ENCODE data around the gene TRPM3. TPM values are rescaled to one million over a fixed set of nuclear protein-coding genes. Genes with fewer than 3 reads are reported as not detected.
"Not testable (repeated sequence)": the region's sequence is repeated elsewhere in the genome, so short reads cannot be mapped to it uniquely, and the experiment has no call there.

The TRPM3 gene
- total RNA-seq, 4 donors from 2014 or later: 5.2 to 8.1 (median 7.3) TPM

DNA sequence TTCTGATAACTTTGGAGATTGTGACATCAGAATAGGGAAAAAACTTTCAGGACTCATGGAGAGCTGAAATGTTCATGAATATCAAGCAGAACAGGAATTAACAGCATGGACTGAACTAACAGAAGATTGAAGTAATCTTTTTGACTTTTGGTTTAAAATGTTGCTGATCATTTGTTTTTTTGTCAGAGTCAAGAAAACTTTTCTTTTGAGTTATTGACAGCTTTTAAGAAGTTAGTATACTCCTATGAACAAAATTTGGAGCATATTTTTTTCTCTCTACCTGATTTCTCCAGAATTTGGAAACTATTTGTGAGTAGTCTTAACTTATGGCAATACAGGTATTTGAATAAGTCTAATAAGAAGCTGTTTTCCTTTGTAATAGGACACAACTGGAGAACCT, 462.7 kb downstream of the TRPM3 start:
- peaks cover 0 to 4% (median 0%) of the 10 kb centered on the region in 3 donors for H3K36me3 ChIP-seq
- H3K9me3 ChIP-seq: peaks cover 0 to 8% (median 2%) of the 10 kb centered on the region in 4 donors
- no peak overlapping the region for H3K4me3 ChIP-seq
- H3K27ac ChIP-seq: no peak overlapping the region
- DNase-seq (ENCODE audit: low spot score in 2 of 2): no peak
- H3K27me3 ChIP-seq: no peaks in the 10 kb centered on the region
- no peak for TF ChIP-seq POLR2A (IDR thresholded peaks at IDR 0.05)
- TF ChIP-seq EP300 (IDR thresholded peaks at IDR 0.05): no peak
- TF ChIP-seq, protein P1, sequence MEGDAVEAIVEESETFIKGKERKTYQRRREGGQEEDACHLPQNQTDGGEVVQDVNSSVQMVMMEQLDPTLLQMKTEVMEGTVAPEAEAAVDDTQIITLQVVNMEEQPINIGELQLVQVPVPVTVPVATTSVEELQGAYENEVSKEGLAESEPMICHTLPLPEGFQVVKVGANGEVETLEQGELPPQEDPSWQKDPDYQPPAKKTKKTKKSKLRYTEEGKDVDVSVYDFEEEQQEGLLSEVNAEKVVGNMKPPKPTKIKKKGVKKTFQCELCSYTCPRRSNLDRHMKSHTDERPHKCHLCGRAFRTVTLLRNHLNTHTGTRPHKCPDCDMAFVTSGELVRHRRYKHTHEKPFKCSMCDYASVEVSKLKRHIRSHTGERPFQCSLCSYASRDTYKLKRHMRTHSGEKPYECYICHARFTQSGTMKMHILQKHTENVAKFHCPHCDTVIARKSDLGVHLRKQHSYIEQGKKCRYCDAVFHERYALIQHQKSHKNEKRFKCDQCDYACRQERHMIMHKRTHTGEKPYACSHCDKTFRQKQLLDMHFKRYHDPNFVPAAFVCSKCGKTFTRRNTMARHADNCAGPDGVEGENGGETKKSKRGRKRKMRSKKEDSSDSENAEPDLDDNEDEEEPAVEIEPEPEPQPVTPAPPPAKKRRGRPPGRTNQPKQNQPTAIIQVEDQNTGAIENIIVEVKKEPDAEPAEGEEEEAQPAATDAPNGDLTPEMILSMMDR (IDR thresholded peaks at IDR 0.05): no peak
- no peaks in the 10 kb centered on the region for H3K4me1 ChIP-seq

DNA sequence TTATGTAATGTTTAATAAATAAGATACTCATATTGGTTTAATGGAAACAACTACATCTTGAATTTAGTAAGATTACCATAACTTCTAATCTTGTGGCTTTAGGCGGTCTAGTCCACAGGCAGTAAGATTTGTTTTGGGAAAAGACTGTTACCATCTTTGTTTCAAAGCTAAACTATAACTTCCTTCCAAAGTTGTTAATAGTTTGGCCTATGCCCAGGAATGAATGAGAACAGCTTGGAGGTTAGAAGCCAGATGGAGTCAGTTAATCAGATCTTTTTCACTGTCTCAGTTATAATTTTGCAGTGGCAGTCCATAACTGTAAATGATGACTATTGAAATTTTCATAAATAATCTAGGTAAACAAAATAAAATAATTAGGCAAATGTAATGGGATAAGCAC, 465.1 kb downstream of the TRPM3 start:
- H3K36me3 ChIP-seq: peaks cover 0 to 4% (median 0%) of the 10 kb centered on the region in 3 donors
- WGBS, 2 donors: 52 to 69% methylated on average over 1 of the region's 1 CpG

DNA sequence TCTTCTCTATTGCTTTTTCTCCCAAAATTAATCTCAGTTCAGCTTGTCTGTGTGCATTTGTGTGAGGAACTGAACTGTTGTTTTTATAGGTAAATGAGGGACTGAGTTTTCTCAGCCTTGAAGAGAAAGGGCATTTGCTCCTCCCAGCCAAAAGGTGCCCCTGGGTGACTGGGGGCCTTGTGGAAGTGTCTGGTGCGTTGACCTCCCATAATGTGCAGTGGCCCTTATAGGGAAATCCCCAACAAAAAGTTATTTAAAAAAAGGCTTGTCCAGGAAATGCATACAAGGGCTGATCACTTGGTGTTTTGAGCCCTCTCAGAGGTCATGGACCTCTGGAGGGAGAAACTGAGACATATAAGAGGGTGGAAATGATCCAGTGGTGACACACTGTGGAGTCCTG, 467.3 kb downstream of the TRPM3 start:
- H3K36me3 ChIP-seq: peaks cover 0 to 9% (median 0%) of the 10 kb centered on the region in 3 donors
- no peaks in the 10 kb centered on the region for H3K4me1 ChIP-seq
- H3K9me3 ChIP-seq: peaks cover 0 to 24% (median 5%) of the 10 kb centered on the region in 4 donors
- no peak overlapping the region for H3K27ac ChIP-seq
- TF ChIP-seq EP300 (IDR thresholded peaks at IDR 0.05): no peak
- TF ChIP-seq POLR2A (IDR thresholded peaks at IDR 0.05): no peak
- TF ChIP-seq, protein P1 (IDR thresholded peaks at IDR 0.05): no peak
- H3K27me3 ChIP-seq: no peaks in the 10 kb centered on the region
- H3K4me3 ChIP-seq: no peak overlapping the region
- WGBS, 2 donors: 74 to 78% methylated on average over 1 of the region's 1 CpG
- DNase-seq (ENCODE audit: low spot score in 2 of 2): no peak

More for the DNA sequence above, 465.1 kb downstream of the TRPM3 start:
- Histone ChIP-seq H3K4me3 (no peak overlapping the region), H3K27ac (no peak overlapping the region), H3K27me3 (no peaks in the 10 kb centered on the region), H3K4me1 (no peaks in the 10 kb centered on the region), H3K9me3 (peaks cover 0 to 8% (median 2%) of the 10 kb centered on the region in 4 donors)
- no peak for DNase-seq (ENCODE audit: low spot score in 2 of 2)
- TF ChIP-seq, protein P1 (IDR thresholded peaks at IDR 0.05): no peak
- TF ChIP-seq EP300 (IDR thresholded peaks at IDR 0.05): no peak

DNA sequence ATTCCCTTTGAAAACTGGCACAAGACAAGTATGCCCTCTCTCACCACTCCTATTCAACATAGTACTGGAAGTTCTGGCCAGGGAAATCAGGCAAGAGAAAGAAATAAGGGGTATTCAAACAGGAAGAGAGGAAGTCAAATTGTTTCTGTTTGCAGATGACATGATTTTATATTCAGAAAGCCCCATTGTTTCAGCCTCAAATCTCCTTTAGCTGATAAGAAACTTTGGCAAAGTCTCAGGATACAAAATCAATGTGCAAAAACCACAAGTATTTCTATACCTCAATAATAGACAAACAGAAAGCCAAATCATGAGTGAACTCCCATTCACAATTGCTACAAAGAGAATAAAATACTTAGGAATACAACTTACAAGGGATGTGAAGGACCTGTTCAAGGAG, 476.8 kb downstream of the TRPM3 start:
- H3K27ac ChIP-seq; DNase-seq (ENCODE audit: low spot score in 2 of 2); H3K27me3 ChIP-seq; H3K36me3 ChIP-seq; H3K4me3 ChIP-seq: not testable (repeated sequence)
- peaks cover 0 to 10% (median 4%) of the 10 kb centered on the region in 4 donors for H3K4me1 ChIP-seq
- H3K9me3 ChIP-seq: peaks cover 0 to 17% (median 0%) of the 10 kb centered on the region in 4 donors

DNA sequence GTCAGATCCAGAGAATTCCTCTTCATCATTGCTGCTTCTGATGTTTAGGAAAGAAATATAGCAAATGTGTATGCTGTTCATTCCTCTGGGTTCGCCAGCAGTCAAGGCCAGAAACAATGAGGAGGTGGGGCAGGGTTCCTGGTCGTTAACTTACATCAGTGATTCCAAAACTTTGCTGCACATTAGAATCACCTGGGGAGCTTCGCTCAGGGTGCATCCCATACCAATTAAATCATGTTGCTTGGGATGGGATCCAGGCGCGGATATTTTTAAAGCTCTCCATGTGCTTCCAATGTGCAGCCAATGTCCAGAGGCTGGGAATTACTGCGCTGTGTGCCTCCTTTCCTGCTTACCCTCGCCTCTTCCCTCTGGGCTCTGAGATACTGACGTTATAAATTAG, 479.1 kb downstream of the TRPM3 start:
- DNase-seq (ENCODE audit: low spot score in 2 of 2): no peak
- Histone ChIP-seq H3K36me3 (no peaks in the 10 kb centered on the region), H3K4me3 (no peak overlapping the region), H3K27ac (no peak overlapping the region), H3K9me3 (no peaks in the 10 kb centered on the region), H3K4me1 (peaks cover 0 to 10% (median 4%) of the 10 kb centered on the region in 4 donors), H3K27me3 (no peaks in the 10 kb centered on the region)
- TF ChIP-seq, protein P1 (IDR thresholded peaks at IDR 0.05): no peak
- no peak for TF ChIP-seq EP300 (IDR thresholded peaks at IDR 0.05)
- TF ChIP-seq POLR2A (IDR thresholded peaks at IDR 0.05): no peak
- WGBS, 2 donors: 77 to 84% methylated on average over 8 of the region's 8 CpGs

DNA sequence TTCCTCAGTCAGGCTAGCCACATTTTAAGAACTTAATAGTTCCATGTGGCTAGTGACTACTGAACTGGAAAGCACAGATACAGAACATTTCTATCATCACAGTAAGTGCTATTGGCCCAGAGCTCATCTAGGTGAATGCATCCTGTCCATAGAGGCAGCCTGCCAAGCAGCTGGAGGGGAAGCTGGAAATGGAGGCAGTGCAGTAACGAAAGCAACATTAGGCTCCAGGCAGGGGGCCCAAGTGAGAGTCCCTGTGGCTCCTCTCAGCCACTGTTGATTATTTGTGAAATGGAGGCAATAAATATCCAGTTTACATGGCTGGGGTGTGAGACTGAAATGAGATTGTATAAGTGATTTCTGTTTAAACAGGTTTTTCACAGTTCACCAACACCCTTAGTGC, 479.8 kb downstream of the TRPM3 start:
- Histone ChIP-seq H3K27ac (no peak overlapping the region), H3K36me3 (no peaks in the 10 kb centered on the region), H3K27me3 (no peaks in the 10 kb centered on the region), H3K9me3 (no peaks in the 10 kb centered on the region), H3K4me3 (no peak overlapping the region), H3K4me1 (peaks cover 0 to 10% (median 4%) of the 10 kb centered on the region in 4 donors)
- TF ChIP-seq, protein P1 (IDR thresholded peaks at IDR 0.05): no peak
- TF ChIP-seq POLR2A (IDR thresholded peaks at IDR 0.05) (no peak), EP300 (IDR thresholded peaks at IDR 0.05) (no peak)
- no peak for DNase-seq (ENCODE audit: low spot score in 2 of 2)
- 44 to 56% methylated on average over 1 of the region's 1 CpG for WGBS, 2 donors
